NCI-H2171 treated with DMSO at 0.1 percent for 48 hours (cell line): ENCODE data around the gene NUDCD3.
"Not testable (repeated sequence)": the region's sequence is repeated elsewhere in the genome, so short reads cannot be mapped to it uniquely, and the experiment has no call there.

ENCODE experiments used
- DNase-seq: peaks from one replicate; lab custom pipeline; 2025; lab: John Stamatoyannopoulos, UW

Gene NUDCD3

DNA sequence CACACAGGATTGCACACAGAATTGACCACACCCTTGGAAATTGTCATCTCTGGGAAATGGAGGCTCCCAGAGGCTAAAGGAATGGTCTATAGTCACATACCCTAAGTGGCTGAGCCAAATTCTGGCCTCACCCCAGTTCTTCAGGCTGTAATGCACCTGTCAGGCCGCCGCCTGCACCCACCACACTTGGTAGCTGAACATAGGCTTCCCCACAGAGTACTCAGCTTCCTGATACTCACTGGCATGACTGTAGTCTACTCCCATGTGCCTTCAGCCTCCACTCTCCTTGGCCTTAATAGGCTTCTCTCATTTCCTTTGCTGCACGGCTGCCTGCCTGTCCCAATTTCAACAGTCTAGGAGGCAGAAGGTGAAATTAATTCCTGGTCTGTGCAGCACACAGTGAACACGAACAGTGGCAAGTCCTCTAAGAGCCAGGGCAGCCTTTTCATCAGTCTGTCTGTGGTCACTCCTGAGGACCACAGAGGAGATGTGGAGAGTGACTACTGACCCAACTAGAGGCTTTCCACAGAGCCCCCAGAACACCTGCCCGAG is 42.5 kb downstream of the NUDCD3 start:
- no peak for DNase-seq

DNA sequence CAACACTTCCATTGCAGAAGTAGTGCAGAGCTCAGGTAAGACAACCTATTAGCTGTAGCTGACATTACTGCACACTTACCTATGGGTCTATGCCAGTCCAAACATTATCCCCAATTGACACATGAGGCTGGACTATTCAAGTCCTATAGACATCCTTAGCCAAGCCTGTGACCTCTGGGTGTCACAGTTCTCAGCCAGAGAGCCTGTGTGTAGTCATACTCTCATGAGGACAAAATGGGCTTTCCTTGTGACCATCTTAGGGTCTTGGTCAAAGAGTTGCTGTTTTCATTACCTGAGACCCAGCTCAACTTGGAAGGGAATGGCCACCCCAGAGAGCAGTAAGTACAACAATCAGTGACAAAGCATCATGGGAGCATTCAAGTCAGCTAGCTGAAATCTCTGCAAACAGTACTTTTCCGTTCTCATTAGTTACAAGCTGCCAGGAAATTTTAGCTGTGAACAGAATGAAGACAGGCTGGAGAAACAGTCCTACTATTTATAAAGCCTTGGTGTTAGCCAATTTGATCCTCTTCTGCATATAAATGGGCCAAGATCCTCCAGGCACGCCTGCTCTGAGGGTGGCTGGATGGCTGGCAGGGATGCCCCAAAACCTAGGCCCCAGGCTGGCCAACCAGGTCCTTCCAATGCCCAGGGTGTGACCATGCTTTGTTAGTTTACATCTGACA is 44.3 kb downstream of the NUDCD3 start:
- no peak for DNase-seq

DNA sequence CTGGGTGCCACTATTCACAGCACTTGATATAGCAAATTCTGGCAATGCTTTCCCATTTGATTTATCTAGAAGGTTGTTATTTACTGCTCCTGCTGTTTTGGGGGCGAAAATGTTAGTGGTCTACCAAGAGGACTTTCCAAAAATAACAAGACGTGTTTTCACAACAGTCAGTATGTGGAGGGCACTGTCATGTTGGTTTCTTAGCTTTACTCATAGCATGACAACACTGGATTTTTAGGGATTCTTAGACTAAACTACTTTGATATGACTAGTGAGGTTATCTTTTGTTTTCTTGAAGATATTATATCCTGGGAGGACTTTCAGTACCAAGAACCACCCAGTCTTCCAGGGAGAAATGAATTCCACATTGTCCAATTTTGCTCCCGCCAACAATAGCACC is 49.4 kb downstream of the NUDCD3 start:
- no peak for DNase-seq

DNA sequence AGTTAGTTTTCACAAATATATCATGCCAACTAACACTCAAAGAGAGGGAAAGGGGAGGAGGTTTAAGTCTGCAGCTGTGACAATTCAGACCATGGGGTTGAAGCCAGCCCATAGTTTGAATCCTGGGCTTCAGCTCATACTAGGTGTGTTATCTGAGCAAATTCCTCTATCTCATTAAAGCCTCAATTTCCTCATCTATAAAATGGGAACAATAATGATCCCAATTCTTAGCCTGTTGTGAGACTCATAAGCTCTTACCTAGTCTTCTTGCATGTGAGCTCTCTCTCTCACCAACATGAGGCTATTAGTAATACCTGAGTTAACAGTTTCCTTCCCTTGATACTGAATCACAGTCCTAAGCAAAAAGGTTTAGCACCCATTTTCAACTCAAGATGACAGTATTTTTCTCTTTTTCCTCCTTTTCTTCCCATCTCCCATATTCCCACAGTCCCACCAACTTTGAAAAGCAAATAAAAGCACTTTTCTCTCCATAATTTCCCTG is 49.8 kb downstream of the NUDCD3 start:
- DNase-seq: no peak

DNA sequence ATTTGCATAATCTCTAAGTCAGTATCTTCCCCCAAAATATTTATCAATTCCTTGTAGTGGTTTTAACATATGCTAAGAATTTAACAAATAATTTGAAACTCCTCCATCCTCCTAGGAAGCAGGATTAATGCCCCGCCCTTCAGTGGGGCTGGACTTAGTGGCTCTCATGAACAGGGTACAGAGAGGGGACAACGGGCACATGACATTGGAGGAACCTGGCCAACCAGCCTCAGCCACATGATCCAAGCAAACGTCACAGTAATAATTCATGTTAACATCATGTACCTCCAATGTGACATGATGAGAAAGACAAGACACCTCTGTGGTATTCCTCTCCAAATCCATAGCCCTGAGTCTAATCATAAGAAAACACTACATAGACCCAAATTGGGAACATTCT is 50.5 kb downstream of the NUDCD3 start:
- DNase-seq: no peak

DNA sequence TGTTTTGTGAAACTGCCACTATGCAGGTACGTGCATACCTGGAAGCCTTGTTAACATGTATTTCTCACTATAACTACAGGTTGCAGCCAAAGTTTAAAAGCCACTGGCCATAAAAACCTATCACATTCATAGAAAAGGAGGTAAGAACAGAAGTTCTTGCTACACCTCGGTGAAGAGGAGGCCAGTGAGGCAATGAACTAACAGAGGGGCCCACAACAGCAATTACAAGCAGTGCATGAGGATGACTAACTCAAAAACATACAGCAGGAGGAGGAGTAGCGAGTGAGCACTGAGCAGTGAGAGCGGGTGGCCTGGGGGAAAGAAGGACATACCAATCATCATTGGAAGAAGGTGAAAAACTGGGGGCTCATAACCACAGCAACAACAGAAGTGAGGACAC is 51.6 kb downstream of the NUDCD3 start:
- DNase-seq: no peak

DNA sequence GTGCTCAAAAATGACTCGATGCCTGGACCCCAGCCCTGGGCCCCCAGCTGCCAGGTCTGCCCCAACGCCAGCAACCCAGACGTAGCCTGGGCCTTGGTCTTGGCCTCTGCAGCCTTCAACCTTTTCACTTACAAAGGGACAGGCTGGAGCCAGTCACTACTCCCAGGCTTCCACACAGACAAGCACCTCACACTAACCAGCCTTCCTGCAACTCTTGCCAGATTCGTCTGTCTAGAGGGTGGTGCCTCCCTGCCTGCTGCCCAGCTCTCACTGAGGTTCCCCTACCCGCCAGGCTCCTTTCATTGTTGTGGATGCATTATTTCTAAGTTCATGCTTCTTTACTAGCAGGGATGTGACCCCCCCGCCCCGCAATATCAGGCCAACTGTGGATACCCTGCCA is 56.3 kb downstream of the NUDCD3 start:
- DNase-seq: no peak

DNA sequence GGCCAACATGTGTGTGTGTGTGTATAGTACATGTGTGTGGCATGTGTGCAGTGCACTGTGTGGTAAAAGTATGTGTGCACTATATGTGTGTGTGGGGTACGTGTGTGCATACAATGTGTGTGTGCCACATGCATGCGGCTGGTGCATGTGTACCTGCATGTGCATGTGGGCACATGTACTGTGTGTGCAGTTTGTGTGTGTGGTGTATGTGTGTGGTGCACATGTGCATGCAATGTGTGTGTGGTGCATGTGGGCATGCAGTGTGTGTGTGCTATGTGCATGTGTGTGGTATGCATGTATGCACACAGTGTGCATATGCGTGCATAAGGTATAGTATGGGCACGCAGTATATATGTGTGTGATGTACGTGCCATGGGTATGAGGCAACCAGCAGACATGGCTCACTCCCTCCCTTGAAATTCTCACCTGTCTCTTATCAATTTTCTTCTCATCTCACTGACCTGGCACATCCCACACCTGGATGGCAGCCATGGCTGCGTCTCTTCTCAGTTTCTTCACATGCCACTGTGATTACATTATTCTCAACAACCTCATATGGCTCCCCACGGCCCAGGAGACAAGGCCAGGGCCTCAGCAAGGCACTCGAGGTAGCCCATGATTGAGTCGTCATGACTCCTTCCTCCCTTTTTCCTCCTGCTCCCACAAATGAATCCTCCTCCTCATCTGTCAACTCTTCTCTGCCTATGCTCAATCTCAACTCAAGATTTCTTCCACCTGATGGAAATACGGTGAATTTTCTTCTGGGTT is 57.0 kb downstream of the NUDCD3 start:
- DNase-seq: no peak

DNA sequence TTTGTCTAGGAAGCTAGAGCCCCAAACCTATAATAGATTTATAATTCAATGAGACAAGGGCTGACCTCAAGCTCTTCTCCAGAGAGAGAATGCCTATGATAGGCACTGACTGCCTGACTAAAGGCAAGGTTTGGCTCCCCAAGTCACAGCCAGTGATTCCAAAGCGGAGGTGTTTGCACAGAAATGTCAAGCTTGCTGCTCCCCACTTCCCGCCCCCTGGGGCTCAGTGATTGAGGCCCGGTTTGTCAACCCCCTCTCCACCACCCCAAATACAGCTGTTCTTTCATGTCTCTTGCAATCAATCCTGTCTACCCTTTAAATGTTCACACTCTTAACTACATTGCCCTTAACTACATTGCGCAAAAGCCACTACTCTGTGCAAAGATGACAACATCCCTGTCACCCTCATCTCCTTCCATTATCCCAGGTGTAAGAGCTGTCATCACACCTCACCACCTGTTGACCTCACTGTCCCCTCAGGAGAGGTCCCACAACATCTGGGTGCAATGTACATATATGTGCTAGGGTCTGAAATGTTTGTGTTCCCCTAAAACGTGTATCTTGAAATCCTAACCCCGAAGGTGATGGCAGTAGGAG is 58.0 kb downstream of the NUDCD3 start:
- no peak for DNase-seq

DNA sequence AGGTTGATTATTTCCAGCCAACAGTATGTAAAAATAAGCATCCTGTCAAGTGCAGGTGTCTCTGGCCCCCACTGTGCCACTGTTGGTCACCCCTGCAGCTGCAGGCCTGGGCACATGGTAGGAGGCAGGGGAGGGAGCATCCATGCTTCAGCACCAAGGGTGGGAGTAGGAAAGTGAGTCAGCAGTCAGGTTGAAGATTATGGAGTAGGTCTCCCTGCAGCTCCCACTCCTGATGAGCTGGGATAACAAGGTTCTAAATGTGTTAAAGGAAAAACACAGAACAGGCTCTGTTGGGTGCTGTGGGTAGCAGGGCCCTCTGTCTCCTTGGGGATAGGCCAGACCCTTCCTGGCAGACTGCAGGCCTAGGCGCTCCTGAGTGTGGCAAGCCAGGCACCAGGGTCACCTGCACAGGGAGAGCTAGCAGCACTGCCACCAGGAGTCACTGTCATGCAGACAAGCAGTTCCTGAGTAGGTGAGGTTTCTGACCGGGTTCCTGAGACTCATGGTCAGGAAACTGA is 59.3 kb downstream of the NUDCD3 start:
- no peak for DNase-seq

DNA sequence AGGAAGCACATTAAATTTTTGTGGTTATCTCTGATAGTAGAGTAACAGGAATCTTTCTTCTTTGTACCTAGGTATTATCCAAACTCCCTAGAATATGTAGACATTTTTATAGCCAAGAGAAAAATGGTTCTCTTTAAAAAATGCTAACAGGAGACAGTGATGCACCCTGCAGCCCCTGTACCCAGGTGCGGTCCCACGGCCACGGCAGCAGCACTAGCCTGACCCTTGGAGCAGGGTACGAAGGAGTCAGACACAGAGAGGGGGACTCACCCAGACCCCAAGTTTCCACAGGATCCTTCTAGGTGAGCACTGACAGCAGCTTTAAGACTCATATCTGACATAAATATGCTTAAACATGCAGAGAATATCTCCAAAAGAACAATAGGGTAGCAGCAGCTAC is 60.4 kb downstream of the NUDCD3 start:
- no peak for DNase-seq

DNA sequence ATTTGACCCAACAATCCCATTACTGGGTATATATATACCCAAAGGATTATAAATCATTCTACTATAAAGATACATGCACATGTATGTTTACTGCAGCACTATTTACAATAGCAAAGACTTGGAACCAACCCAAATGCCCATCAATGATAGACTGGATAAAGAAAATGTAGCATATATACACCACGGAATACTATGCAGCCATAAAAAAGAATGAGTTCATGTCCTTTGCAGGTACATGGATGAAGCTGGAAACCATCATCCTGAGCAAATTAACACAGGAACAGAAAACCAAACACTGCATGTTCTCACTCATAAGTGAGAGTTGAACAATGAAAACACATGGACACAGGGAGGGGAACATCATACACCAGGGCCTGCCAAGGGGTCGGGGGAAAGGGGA is 65.7 kb downstream of the NUDCD3 start:
- DNase-seq: not testable (repeated sequence)

DNA sequence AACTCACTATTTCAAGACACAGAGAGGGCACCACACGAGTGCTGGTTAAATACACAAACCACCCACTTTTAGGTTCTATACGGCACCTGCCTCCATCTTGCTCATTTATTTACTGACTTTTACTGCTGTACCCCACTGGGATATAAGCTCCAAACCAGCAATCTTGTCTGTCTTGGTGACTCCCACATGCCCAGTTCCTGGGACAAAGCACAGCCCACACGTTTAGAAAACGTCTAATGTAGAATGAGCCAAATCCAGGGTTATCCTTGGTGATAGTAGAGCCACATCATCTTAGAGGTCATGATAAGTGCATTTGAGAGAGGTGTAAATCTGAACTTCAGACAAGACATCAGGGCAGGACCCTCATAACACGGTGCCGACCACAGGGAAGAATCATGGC is 73.5 kb downstream of the NUDCD3 start:
- no peak for DNase-seq

DNA sequence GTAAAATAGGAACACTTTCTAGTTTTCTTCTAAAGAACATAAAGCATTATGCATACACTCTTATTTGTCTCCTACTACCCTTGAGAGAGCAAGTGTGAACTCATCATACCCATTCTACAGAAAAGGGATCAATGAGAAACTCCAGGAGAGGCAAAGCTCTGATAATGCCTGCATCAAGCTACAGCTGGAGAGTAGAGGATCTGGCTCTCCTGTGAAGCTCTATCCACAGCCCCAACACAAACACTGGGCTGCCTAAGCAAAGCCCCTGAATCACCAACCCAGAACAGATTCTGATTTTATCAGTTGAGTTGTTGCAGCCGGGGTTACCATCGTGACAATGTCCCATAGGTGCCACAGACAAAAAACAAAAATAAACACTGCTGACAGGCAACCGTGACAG is 74.9 kb downstream of the NUDCD3 start:
- DNase-seq: no peak

DNA sequence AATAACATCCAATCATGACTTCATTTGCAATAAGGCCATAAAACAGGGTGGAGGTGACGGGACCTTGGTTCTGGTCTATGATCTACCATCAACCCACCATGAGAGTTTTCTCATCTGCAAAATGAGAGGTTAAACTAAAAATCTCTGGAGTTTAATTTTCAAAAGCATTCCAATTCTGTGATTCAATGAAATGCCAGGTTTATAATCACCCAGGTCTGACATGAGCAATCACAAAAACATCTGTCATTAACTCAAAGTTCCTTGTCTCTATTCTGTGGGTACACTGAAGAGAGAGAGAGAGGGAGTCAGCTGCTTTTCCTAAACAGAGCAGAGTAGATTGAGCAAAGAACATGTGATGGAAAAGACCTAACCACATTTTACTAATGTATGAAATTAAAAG is 75.4 kb downstream of the NUDCD3 start:
- DNase-seq: no peak

DNA sequence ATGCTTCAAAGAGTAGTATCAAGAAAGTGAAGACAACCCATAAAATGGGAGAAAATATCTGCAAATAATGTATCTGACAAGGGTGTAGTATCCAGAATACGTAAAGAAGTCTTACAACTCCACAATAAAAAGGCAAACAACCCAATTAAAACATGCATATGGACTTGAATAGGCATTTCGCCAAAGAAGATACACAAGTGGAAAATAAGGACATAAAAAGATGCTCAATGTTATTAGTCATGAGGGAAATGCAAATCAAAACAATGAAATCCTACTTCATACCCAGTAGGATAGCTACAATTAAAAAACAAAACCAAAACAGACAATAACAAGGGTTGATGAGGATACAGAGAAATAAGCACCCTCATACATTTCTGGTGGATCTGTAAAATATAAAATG is 79.2 kb downstream of the NUDCD3 start:
- DNase-seq: no peak

DNA sequence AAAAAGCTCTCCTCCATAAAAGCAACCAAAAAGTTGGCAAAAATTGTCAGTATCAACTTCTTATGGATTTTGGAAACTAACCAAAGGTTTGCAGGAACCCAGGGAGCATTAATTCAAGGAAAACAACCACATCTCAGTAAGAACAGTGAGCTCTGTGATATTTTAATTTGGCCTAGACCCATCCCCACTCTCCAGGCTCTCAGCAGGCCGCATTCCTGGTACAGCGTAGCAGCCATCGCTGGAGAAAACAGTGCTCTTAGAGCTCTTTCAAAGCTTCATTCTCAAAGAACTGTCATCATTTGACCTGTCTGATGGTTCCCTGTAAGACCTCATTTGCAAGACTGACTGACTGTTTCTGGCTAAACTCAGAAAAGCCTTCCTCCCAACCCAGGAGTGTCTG is 81.9 kb downstream of the NUDCD3 start:
- no peak for DNase-seq

DNA sequence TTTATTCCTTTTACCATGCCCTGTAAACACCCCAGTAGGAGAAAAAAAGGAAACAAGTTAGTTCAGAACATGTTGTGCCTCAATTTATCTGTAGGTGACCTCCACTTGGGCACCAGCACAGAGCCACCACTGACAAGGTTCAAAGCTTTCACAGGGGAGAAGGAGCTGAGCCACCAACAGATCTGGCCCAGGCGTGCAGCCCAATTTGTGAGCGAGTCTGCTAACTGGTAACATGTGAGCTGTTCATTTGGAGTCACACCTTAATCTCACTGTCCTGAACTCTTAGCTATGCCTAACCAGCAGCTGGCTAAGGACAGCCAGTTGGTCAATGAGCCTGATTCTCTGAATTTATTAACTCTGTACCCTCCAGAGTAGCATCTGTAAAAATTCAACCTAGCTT is 86.7 kb downstream of the NUDCD3 start:
- no peak for DNase-seq

DNA sequence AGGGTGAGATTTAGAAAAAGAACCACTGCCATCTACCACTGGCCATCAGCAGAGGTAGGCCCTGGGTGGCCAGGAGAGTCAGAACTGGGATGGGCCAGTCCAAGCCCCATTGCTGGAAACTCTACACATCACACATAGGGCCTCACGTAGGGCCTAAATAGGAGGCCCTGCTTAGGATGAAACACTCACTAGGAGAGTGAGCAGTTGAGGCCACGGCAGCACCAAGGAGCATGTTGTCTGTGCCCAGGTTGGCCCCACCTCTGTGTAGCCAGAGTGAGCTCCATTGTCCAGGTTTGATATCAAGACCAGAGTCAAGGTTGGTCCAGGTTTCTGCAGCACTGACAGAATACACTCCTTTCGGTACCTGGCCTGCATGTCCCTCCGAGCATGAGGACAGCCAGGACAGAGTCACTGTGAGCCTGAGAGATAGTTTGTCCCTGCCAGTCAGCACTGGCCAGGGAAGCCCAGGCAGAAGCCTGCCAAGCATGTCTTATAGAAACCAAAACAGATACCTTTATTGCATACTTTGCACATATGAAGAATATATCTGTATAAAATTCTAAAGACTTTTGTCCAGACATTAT is 87.2 kb downstream of the NUDCD3 start:
- DNase-seq: no peak

DNA sequence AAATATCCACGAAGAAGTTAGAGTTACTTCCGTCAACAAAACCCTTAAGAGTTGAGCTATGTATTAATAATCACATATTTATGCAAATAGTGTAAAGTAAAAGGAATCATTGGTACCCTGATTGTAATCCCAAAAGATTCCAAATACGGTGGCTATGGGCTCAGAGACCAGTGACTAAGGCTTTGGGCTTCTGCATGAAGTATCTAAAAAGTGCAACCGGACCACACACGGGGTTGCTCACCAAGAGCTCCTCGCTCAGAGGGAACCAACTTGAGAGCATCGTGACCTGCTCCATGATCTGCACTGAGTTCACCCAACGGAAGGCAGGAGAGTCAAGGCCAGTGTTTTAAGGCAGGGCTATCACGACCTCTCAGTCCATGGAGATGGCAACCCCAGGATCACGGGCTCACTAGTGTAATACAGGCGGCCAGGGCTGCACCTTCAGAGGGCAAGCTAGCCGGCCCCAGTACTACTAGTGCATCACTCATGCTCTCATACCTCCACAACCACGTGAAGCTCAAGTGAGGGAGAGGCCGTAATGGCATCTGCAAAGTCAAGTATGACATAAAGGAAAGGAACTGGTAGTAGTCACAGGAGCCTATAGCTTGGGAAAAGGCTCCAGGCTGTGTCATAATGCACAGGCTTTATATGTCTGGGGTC is 87.9 kb downstream of the NUDCD3 start:
- no peak for DNase-seq

DNA sequence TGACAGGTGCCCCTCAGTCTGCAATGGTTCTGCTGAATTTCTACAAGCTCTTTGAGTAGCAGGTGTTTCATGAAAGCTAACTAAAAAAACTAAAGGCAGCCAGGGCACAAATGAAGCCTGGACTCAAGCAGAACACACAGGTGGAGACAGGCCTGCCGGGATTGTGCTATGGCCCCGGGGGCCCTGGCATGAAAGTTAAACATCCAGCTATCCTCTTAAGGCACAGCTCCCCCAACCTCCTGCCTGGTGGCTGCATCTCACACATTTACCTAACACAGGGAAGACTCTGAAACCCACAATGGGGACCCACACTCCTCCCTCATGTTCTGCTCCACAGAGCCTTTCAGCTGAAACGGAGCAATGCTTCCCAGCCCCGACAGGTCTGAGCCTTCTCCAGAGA is 88.8 kb downstream of the NUDCD3 start:
- no peak for DNase-seq

DNA sequence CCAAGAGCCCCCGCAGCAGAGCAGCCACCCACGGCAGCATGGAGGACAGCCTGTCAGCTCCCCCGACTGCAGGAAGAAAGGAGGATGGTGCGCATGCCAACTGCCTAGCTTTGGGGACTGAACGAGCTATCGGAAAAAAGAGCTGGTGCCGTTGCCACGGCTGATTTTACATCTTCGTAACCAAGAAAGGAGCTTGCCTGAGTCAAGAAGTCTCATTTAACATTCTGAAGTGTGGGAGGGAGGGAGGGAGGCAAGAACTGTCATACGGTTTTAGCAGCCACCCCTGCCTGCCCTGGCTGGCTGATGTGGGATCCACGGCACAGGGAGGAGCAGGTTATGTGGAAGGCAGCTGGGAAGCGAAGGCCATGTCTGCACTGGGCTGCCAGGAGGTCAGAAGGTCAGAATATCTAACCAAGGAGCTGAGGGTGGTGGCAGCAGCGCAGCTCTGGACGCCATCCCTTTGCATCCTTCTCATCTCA is 90.4 kb downstream of the NUDCD3 start:
- DNase-seq: no peak
